Trophoblast cell (in vitro differentiated cells and primary cell): ENCODE measurements around the gene CDC34.
A peak's percentile ranks its signal among the peaks of the same experiment; 100 is the strongest.

Experiments
- DNase-seq, 2 donors: peaks; one replicate each; pipeline ENCODE4 v3.0.0-alpha.2; 2016
- H2AFZ ChIP-seq: 2 replicates; pipeline ENCODE4 v1.6.1; 2013; ENCODE audit warnings: low read length, moderate library complexity, mild to moderate bottlenecking; ENCODE audit not compliant: insufficient read depth, poor library complexity
- H2AK5ac ChIP-seq: 2 replicates; pipeline ENCODE4 v1.6.1; 2013; ENCODE audit warnings: mild to moderate bottlenecking, low read length
- H2BK120ac ChIP-seq: 2 replicates; pipeline ENCODE4 v1.6.1; 2013; ENCODE audit warnings: low read length, mild to moderate bottlenecking, moderate library complexity; ENCODE audit not compliant: insufficient read depth, poor library complexity
- H2BK12ac ChIP-seq: 2 replicates; pipeline ENCODE4 v1.6.1; 2013; ENCODE audit warnings: mild to moderate bottlenecking, low read length, moderate library complexity
- H2BK5ac ChIP-seq: 2 replicates; pipeline ENCODE4 v1.6.1; 2013; ENCODE audit warnings: low read length, low read depth, moderate library complexity, mild to moderate bottlenecking; ENCODE audit not compliant: poor library complexity
- H3K14ac ChIP-seq: 2 replicates; pipeline ENCODE4 v1.6.1; 2013; ENCODE audit warnings: mild to moderate bottlenecking, low read length
- H3K18ac ChIP-seq: 2 replicates; pipeline ENCODE4 v1.6.1; 2013; ENCODE audit warnings: mild to moderate bottlenecking, low read length
- H3K23ac ChIP-seq: 2 replicates; pipeline ENCODE4 v1.6.1; 2013; ENCODE audit warnings: low read length
- H3K27ac ChIP-seq: 2 replicates; pipeline ENCODE4 v1.5.1; 2013; ENCODE audit warnings: low read depth, mild to moderate bottlenecking, inconsistent platforms, low read length, moderate library complexity
- H3K27me3 ChIP-seq: 2 replicates; pipeline ENCODE4 v1.6.1; 2013; ENCODE audit warnings: inconsistent platforms, mild to moderate bottlenecking, low read length, moderate library complexity; ENCODE audit not compliant: insufficient read depth
- H3K36me3 ChIP-seq, 2 experiments: 1 replicate in 1 of 2; 2 replicates in 1 of 2; pipeline ENCODE4 v1.6.1; 2013; ENCODE audit warnings: low read length in 2 of 2, mild to moderate bottlenecking in 2 of 2, moderate library complexity in 1 of 2; ENCODE audit not compliant: insufficient read depth in 2 of 2, control insufficient read depth in 1 of 2
- H3K4ac ChIP-seq: 2 replicates; pipeline ENCODE4 v1.6.1; 2013; ENCODE audit warnings: low read depth, mild to moderate bottlenecking, low read length, moderate library complexity
- H3K4me1 ChIP-seq, 2 experiments: 1 replicate in 1 of 2; 2 replicates in 1 of 2; pipeline ENCODE4 v1.6.1; 2013; ENCODE audit warnings: low read length in 2 of 2, mild to moderate bottlenecking in 2 of 2, moderate library complexity in 1 of 2; ENCODE audit not compliant: insufficient read depth in 2 of 2, control insufficient read depth in 1 of 2
- H3K4me2 ChIP-seq: 2 replicates; pipeline ENCODE4 v1.6.1; 2013; ENCODE audit warnings: inconsistent platforms, mild to moderate bottlenecking, low read length, moderate library complexity
- H3K4me3 ChIP-seq: 2 replicates; pipeline ENCODE4 v1.5.1; 2013; ENCODE audit warnings: mild to moderate bottlenecking, low read depth, low read length, inconsistent platforms
- H3K79me1 ChIP-seq: one replicate; pipeline ENCODE4 v1.6.1; 2013; ENCODE audit warnings: low read length
- H3K79me2 ChIP-seq: 2 replicates; pipeline ENCODE4 v1.6.1; 2013; ENCODE audit warnings: low read length, mild to moderate bottlenecking; ENCODE audit not compliant: control insufficient read depth, insufficient read depth, poor library complexity
- H3K9ac ChIP-seq: 2 replicates; pipeline ENCODE4 v1.6.1; 2013; ENCODE audit warnings: mild to moderate bottlenecking, low read length
- H3K9me3 ChIP-seq: 2 replicates; pipeline ENCODE4 v1.6.1; 2013; ENCODE audit warnings: low read depth, mild to moderate bottlenecking, control low read depth, inconsistent platforms, low read length; ENCODE audit not compliant: insufficient read depth
- H4K12ac ChIP-seq: 2 replicates; pipeline ENCODE4 v1.6.1; 2013; ENCODE audit warnings: low read depth, mild to moderate bottlenecking, low read length, moderate library complexity
- H4K8ac ChIP-seq: 2 replicates; pipeline ENCODE4 v1.6.1; 2013; ENCODE audit warnings: low read depth, mild to moderate bottlenecking, low read length, moderate library complexity
- H4K91ac ChIP-seq: one replicate; pipeline ENCODE4 v1.6.1; 2013; ENCODE audit warnings: low read depth, mild to moderate bottlenecking, low read length, moderate library complexity
- WGBS: extraction: QIAGEN DNeasy Blood & Tissue Kit; methylation state at CpG from one replicate; pipeline ENCODE4 v1.1.7; 2013; ENCODE audit warnings: missing lambda C conversion rate; ENCODE audit not compliant: insufficient read length, insufficient coverage; ENCODE audit errors: extremely low coverage; 5-methylcytosine and 5-hydroxymethylcytosine counted together

CDC34 gene

GRCh38 chr19:508204-509150 lies 23.1 kb upstream of the CDC34 start:
- peaks cover 3% of the 10 kb centered on the region for H3K9me3 ChIP-seq
- WGBS: no CpG with 5 or more reads among the region's 32 CpGs
- H3K18ac ChIP-seq: no peak overlapping the region
- H4K91ac ChIP-seq: no peak overlapping the region
- H3K9ac ChIP-seq: no peak overlapping the region
- H4K12ac ChIP-seq: no peak overlapping the region
- H3K23ac ChIP-seq: no peak overlapping the region
- no peak overlapping the region for H2BK5ac ChIP-seq
- no peak overlapping the region for H2AFZ ChIP-seq
- no peak overlapping the region for H2BK12ac ChIP-seq
- peak overlapping the region; percentile 95 for H3K4me3 ChIP-seq
- no peak for DNase-seq
- no peak overlapping the region for H3K27ac ChIP-seq
- H4K8ac ChIP-seq: peak overlapping the region; percentile 14
- no peak overlapping the region for H3K4ac ChIP-seq
- H3K27me3 ChIP-seq: no peaks in the 10 kb centered on the region
- H3K79me1 ChIP-seq: peaks cover 17% of the 10 kb centered on the region
- H2BK120ac ChIP-seq: no peak overlapping the region
- H3K4me2 ChIP-seq: peak overlapping the region; percentile 98
- peaks cover 5% of the 10 kb centered on the region for H3K79me2 ChIP-seq
- peaks cover 18 to 27% of the 10 kb centered on the region in 2 experiments for H3K4me1 ChIP-seq
- H3K36me3 ChIP-seq: peaks cover 4 to 7% of the 10 kb centered on the region in 2 experiments
- H2AK5ac ChIP-seq: no peak overlapping the region
- H3K14ac ChIP-seq: no peak overlapping the region

DNA sequence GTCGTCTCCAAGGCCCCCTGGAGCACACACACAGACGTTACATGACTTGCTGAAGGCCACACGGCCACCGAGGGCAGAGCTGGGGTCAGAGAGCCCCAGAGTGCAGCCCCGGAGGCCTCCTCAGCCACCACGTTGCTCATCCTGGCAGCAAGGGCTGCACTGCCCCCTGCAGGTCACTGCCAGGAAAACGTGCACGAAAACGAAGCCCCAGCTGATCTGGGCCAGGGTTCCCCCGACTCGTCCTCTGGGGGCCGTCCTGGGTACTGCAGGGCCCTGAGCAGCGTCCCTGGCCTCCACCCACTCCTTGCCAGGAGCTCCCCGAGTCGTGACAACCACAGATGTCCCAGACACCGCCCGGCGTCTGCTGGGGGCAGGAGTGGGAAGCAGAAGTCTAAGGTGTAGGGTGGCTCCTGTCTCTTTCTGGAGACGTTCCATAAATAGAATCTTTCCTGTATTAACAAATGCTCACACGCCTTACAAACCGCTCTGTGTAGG lies 20.9 kb upstream of the CDC34 start:
- Histone ChIP-seq H3K14ac (peak overlapping the region; percentile 41), H3K9ac (no peak overlapping the region), H3K27ac (peak overlapping the region; percentile 67), H3K27me3 (no peaks in the 10 kb centered on the region), H4K8ac (peak overlapping the region; percentile 39), H3K36me3 (peaks cover 11 to 15% of the 10 kb centered on the region in 2 experiments), H3K79me2 (peaks cover 5% of the 10 kb centered on the region), H3K4ac (peak overlapping the region; percentile 24), H2AFZ (no peak overlapping the region), H3K4me3 (no peak overlapping the region), H2BK120ac (peak overlapping the region; percentile 74), H3K4me1 (peaks cover 18 to 27% of the 10 kb centered on the region in 2 experiments), H2AK5ac (peak overlapping the region; percentile 47), H3K23ac (no peak overlapping the region), H4K12ac (peak overlapping the region; percentile 32), H3K9me3 (peaks cover 3% of the 10 kb centered on the region), H3K79me1 (peaks cover 17% of the 10 kb centered on the region), H2BK5ac (peak overlapping the region; percentile 29), H2BK12ac (peak overlapping the region; percentile 21), H4K91ac (peak overlapping the region; percentile 56), H3K18ac (peak overlapping the region; percentile 19), H3K4me2 (peak overlapping the region; percentile 60)
- no CpG with 5 or more reads among the region's 21 CpGs for WGBS
- peak; percentile 82 to 89 for DNase-seq

DNA sequence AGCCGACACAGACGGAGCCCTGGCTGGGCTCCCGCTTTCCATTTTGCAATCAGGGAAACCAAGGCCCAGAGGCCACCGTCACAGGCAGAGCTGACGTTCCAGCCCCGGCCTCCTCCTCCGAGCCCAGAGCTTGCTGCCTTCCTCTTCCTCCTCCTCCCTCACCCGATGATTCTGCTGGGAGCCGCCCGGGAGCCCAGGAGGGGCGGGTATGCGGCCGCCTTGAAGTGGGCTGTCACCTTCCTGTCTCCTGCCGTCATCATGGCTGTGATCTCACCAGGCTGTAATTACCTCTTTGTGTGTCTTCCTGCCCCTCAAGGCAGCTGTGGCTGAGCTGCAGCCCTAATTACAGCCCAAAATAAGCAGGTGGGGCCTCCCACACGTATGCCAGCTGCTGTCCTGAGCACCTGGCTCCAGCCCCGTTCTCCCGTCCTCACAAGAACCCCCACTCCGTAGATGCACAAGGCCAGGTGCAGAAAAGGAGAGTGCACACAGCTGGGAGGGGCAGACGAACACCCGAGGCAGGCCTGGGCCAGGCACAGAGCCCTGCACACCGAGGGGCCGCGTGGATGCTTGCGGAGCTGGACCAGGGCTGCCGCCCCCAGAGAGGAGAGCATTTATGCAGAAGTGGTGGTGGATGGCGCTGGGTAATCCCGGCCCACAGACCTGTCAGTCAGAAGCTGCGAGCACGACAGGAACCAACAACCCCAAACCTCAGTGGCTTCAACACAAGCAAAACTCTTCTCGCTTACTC lies 20.3 kb upstream of the CDC34 start:
- no peak overlapping the region for H3K4ac ChIP-seq
- peak overlapping the region; percentile 39 for H4K8ac ChIP-seq
- peaks cover 5% of the 10 kb centered on the region for H3K79me2 ChIP-seq
- H3K9me3 ChIP-seq: peaks cover 3% of the 10 kb centered on the region
- peak overlapping the region; percentile 74 for H2BK120ac ChIP-seq
- H2AFZ ChIP-seq: no peak overlapping the region
- H3K14ac ChIP-seq: peak overlapping the region; percentile 41
- no peak overlapping the region for H3K23ac ChIP-seq
- no peak overlapping the region for H2BK12ac ChIP-seq
- H2BK5ac ChIP-seq: peak overlapping the region; percentile 29
- H3K27me3 ChIP-seq: no peaks in the 10 kb centered on the region
- H3K9ac ChIP-seq: no peak overlapping the region
- peaks cover 11 to 15% of the 10 kb centered on the region in 2 experiments for H3K36me3 ChIP-seq
- H3K4me3 ChIP-seq: no peak overlapping the region
- H3K4me1 ChIP-seq: peaks cover 18 to 28% of the 10 kb centered on the region in 2 experiments
- peak overlapping the region; percentile 56 for H4K91ac ChIP-seq
- peak overlapping the region; percentile 18 for H2AK5ac ChIP-seq
- H3K27ac ChIP-seq: peak overlapping the region; percentile 67
- peak overlapping the region; percentile 60 for H3K4me2 ChIP-seq
- H3K79me1 ChIP-seq: peaks cover 17% of the 10 kb centered on the region
- H4K12ac ChIP-seq: peak overlapping the region; percentile 32
- H3K18ac ChIP-seq: peak overlapping the region; percentile 19
- DNase-seq: peak; percentile 85 to 88
- no CpG with 5 or more reads among the region's 30 CpGs for WGBS
